DOHH2 (cell line): Measurements from ENCODE around the gene MXRA5.

Experiments used
- H3F3A ChIP-seq: fragments of 200-600 bp; sonication (generic), shearing (Covaris generic); 2 replicates; pipeline ENCODE4 v1.6.0; 2016; ENCODE audit warnings: antibody characterized with exemption, mild to moderate bottlenecking; ENCODE audit not compliant: control insufficient read depth, insufficient read depth
- H3K27ac ChIP-seq: fragments of 200-600 bp; sonication (generic); 2 replicates; pipeline ENCODE4 v1.5.1; 2014; ENCODE audit warnings: low read depth, mild to moderate bottlenecking, low read length, moderate library complexity
- H3K27me3 ChIP-seq: fragments of 200-600 bp; sonication (generic); 2 replicates; pipeline ENCODE4 v1.6.1; 2014; ENCODE audit warnings: mild to moderate bottlenecking, low read length, mixed read lengths; ENCODE audit not compliant: control insufficient read depth
- H3K36me3 ChIP-seq: fragments of 200-600 bp; sonication (generic); 2 replicates; pipeline ENCODE4 v1.6.1; 2014; ENCODE audit warnings: mild to moderate bottlenecking, low read length, moderate library complexity, mixed read lengths; ENCODE audit not compliant: control insufficient read depth
- H3K4me1 ChIP-seq: fragments of 200-600 bp; sonication (generic); 2 replicates; pipeline ENCODE4 v1.6.1; 2014; ENCODE audit warnings: mild to moderate bottlenecking, low read length, mixed read lengths; ENCODE audit not compliant: control insufficient read depth
- H3K4me2 ChIP-seq: fragments of 200-600 bp; sonication (generic); 2 replicates; pipeline ENCODE4 v1.6.0; 2014; ENCODE audit warnings: mild to moderate bottlenecking, low read length, moderate library complexity
- H3K4me3 ChIP-seq: fragments of 200-600 bp; sonication (generic); 2 replicates; pipeline ENCODE4 v1.5.1; 2014; ENCODE audit warnings: mild to moderate bottlenecking, low read length, mixed read lengths
- H3K79me2 ChIP-seq: fragments of 200-600 bp; sonication (generic); 2 replicates; pipeline ENCODE4 v1.6.1; 2014; ENCODE audit warnings: mild to moderate bottlenecking, low read length, mixed read lengths; ENCODE audit not compliant: control insufficient read depth
- H3K9me2 ChIP-seq: fragments of 200-600 bp; sonication (generic); replicated peaks from 2 replicates; pipeline ENCODE4 v1.6.1; 2014; ENCODE audit warnings: mild to moderate bottlenecking, low read length, mixed read lengths; ENCODE audit not compliant: control insufficient read depth
- H3K9me3 ChIP-seq: fragments of 200-600 bp; sonication (generic); 2 replicates; pipeline ENCODE4 v1.6.1; 2014; ENCODE audit warnings: antibody characterized with exemption, low read length, mixed read lengths; ENCODE audit not compliant: control insufficient read depth, insufficient read depth
- H4K20me1 ChIP-seq: fragments of 200-600 bp; sonication (generic); 2 replicates; pipeline ENCODE4 v1.6.0; 2014; ENCODE audit warnings: low read depth, mild to moderate bottlenecking, antibody characterized with exemption, low read length, moderate library complexity; ENCODE audit not compliant: control insufficient read depth, insufficient read depth
- CTCF ChIP-seq: fragments of 200-600 bp; sonication (generic); IDR thresholded peaks from one replicate; pipeline ENCODE4 v1.5.1; 2014; ENCODE audit warnings: antibody characterized with exemption, mild to moderate bottlenecking, low read depth, low read length; ENCODE audit not compliant: poor library complexity, severe bottlenecking
- EZH2phosphoT487 ChIP-seq: fragments of 200-600 bp; sonication (generic); IDR thresholded peaks from 2 replicates; pipeline ENCODE4 v1.6.1; 2017; ENCODE audit warnings: borderline replicate concordance, mild to moderate bottlenecking, antibody characterized with exemption, low read length, moderate library complexity, mixed read lengths

Gene MXRA5

GRCh38 chrX:3340016-3340415 lies 6.4 kb downstream of the MXRA5 start:
- H3K36me3 ChIP-seq: no peaks in the 10 kb centered on the region
- no peak for TF ChIP-seq EZH2phosphoT487
- no peak for TF ChIP-seq CTCF
- H3F3A ChIP-seq: no peaks in the 10 kb centered on the region
- no peaks in the 10 kb centered on the region for H3K9me2 ChIP-seq
- no peak overlapping the region for H3K4me3 ChIP-seq
- H3K79me2 ChIP-seq: no peaks in the 10 kb centered on the region
- H4K20me1 ChIP-seq: no peaks in the 10 kb centered on the region
- H3K27me3 ChIP-seq: no peaks in the 10 kb centered on the region
- no peaks in the 10 kb centered on the region for H3K9me3 ChIP-seq
- H3K27ac ChIP-seq: no peak overlapping the region
- H3K4me2 ChIP-seq: no peak overlapping the region
- no peaks in the 10 kb centered on the region for H3K4me1 ChIP-seq

- no peaks in the 10 kb centered on the region for H3K27me3 ChIP-seq
- no peaks in the 10 kb centered on the region for H4K20me1 ChIP-seq
- TF ChIP-seq EZH2phosphoT487 (no peak), CTCF (no peak)
- H3K4me1 ChIP-seq: no peaks in the 10 kb centered on the region
- no peak overlapping the region for H3K4me3 ChIP-seq
- H3K4me2 ChIP-seq: no peak overlapping the region
- H3K36me3 ChIP-seq: no peaks in the 10 kb centered on the region
- H3K79me2 ChIP-seq: no peaks in the 10 kb centered on the region
- no peak overlapping the region for H3K27ac ChIP-seq
- H3K9me3 ChIP-seq: no peaks in the 10 kb centered on the region
- H3F3A ChIP-seq: no peaks in the 10 kb centered on the region
- no peaks in the 10 kb centered on the region for H3K9me2 ChIP-seq
These were observed 19.8 kb downstream of the MXRA5 start for GRCh38 chrX:3326681-3327080.

- Histone ChIP-seq H3K27me3 (no peaks in the 10 kb centered on the region), H3K4me1 (no peaks in the 10 kb centered on the region), H3K9me3 (no peaks in the 10 kb centered on the region), H3K4me2 (no peak overlapping the region), H3F3A (no peaks in the 10 kb centered on the region), H3K36me3 (no peaks in the 10 kb centered on the region), H3K79me2 (no peaks in the 10 kb centered on the region), H4K20me1 (no peaks in the 10 kb centered on the region), H3K27ac (no peak overlapping the region), H3K9me2 (no peaks in the 10 kb centered on the region), H3K4me3 (no peak overlapping the region)
- TF ChIP-seq CTCF: no peak
- TF ChIP-seq EZH2phosphoT487: no peak
These were observed 25.9 kb downstream of the MXRA5 start for GRCh38 chrX:3320471-3321046.
